Gastrocnemius medialis (tissue), 4 donors: ENCODE results near the gene SLC52A3.

Experiments used
- CTCF ChIP-seq, 5 experiments: fragments of 450-650 bp in 3 of 5; fragments of 200-600 bp in 2 of 5; sonication (generic) in 2 of 5; IDR thresholded peaks in 4 of 5; conservative IDR thresholded peaks in 1 of 5; 1 replicate in 4 of 5; 2 replicates in 1 of 5; pipeline ENCODE4 v1.5.1; 2016 to 2019; ENCODE audit warnings: antibody characterized with exemption in 5 of 5, mild to moderate bottlenecking in 3 of 5, moderate library complexity in 3 of 5
- POLR2A ChIP-seq, 2 donors: fragments of 450-650 bp; IDR thresholded peaks; one replicate each; pipeline ENCODE4 v1.6.1; 2017; ENCODE audit warnings: antibody characterized with exemption in 2 of 2, mild to moderate bottlenecking in 2 of 2, moderate library complexity in 2 of 2

DNA sequence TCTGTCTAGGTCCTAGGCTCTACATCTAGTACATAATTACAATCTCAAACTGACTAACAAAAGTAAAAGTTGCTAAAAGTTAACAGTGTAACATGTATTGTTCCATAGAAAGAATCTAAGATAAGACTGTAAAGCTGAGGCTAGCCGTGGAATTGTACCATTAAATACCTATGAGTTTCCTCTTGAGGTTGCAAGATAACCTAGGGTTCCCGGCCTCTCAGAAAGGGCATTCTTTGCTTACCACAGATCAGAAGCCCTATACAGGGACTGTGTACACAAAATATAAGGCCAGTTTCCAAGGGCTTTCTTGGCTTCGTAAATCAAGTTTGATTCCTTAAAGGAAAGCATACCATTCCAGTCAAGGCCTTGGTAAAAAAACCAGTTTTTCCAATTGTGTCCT is 11.5 kb upstream of the SLC52A3 start:
- TF ChIP-seq POLR2A (IDR thresholded peaks at IDR 0.05) (no peak), CTCF (IDR thresholded peaks at IDR 0.05 in 4 of 5, conservative IDR thresholded peaks at IDR 0.05 in 1 of 5) (no peak)
